ENCODE measurements around the gene ADSL. TPM values are rescaled to one million over a fixed set of nuclear protein-coding genes. Genes with fewer than 3 reads are reported as not detected.

Gene ADSL
- 100 to 1,000 TPM in 1 of 4 donors, 10 to 100 TPM in 3; 81.0 to 101 (median 87.2) TPM for total RNA-seq

- ATAC-seq, result peak; percentile 98
- peak within 1 kb of the TSS; percentile 10 to 95 (median 90) for H3K27ac ChIP-seq
- peaks cover 2 to 31% (median 15%) of the 10 kb centered on the region in 3 donors for H3K4me1 ChIP-seq
- H3K9me3 ChIP-seq, result no peaks in the 10 kb centered on the region
- peaks cover 0 to 32% of the 10 kb centered on the region in 2 donors for H3K36me3 ChIP-seq
- TF ChIP-seq EP300 (IDR thresholded peaks at IDR 0.05), result no peak
- peak in 2 of 4 experiments; percentile 30 to 32 for TF ChIP-seq CTCF (IDR thresholded peaks at IDR 0.05)
- TF ChIP-seq POLR2AphosphoS5 (IDR thresholded peaks at IDR 0.05), result peak; percentile 97
- peak; percentile 84 to 85 for TF ChIP-seq POLR2A (IDR thresholded peaks at IDR 0.05)
- WGBS, 2 donors (ENCODE audit: low coverage in 1 of 2), result 0% methylated on average over 9 to 10 of the region's 65 CpGs
- peak within 1 kb of the TSS; percentile 42 to 77 for H3K4me3 ChIP-seq
- no peaks in the 10 kb centered on the region for H3K27me3 ChIP-seq
These were observed at the start of gene ADSL for GRCh38 chr22:40346185-40347118. TSS of gene ADSL (plus strand) at chr22:40346500. CDS start at chr22:40346559, 59 bp downstream.

GRCh38 chr22:40300316-40300715 lies 46.0 kb upstream of the ADSL start:
- Histone ChIP-seq H3K27ac (no peak overlapping the region), H3K4me1 (peaks cover 0 to 12% (median 0%) of the 10 kb centered on the region in 3 donors), H3K27me3 (no peaks in the 10 kb centered on the region), H3K36me3 (peaks cover 0 to 75% of the 10 kb centered on the region in 2 donors), H3K4me3 (no peak overlapping the region), H3K9me3 (no peaks in the 10 kb centered on the region)
- no peak for TF ChIP-seq POLR2A (IDR thresholded peaks at IDR 0.05)
- no peak for TF ChIP-seq CTCF (IDR thresholded peaks at IDR 0.05)
- TF ChIP-seq EP300 (IDR thresholded peaks at IDR 0.05), result no peak
- TF ChIP-seq POLR2AphosphoS5 (IDR thresholded peaks at IDR 0.05), result no peak
- no peak for ATAC-seq

- Histone ChIP-seq H3K9me3 (no peaks in the 10 kb centered on the region), H3K4me3 (no peak overlapping the region), H3K27me3 (no peaks in the 10 kb centered on the region), H3K4me1 (peaks cover 0 to 18% (median 0%) of the 10 kb centered on the region in 3 donors), H3K27ac (no peak overlapping the region), H3K36me3 (peaks cover 0 to 75% of the 10 kb centered on the region in 2 donors)
- ATAC-seq, result no peak
- TF ChIP-seq POLR2A (IDR thresholded peaks at IDR 0.05) (no peak), POLR2AphosphoS5 (IDR thresholded peaks at IDR 0.05) (no peak), EP300 (IDR thresholded peaks at IDR 0.05) (no peak), CTCF (IDR thresholded peaks at IDR 0.05) (no peak)
- 80 to 95% methylated on average over 1 to 4 of the region's 11 CpGs for WGBS, 2 donors (ENCODE audit: low coverage in 1 of 2)
These were observed 45.2 kb upstream of the ADSL start for GRCh38 chr22:40300884-40301672.

- Histone ChIP-seq H3K36me3 (peaks cover 0 to 68% of the 10 kb centered on the region in 2 donors), H3K9me3 (no peaks in the 10 kb centered on the region), H3K27me3 (no peaks in the 10 kb centered on the region), H3K27ac (no peak overlapping the region), H3K4me3 (no peak overlapping the region), H3K4me1 (peaks cover 4 to 29% (median 7%) of the 10 kb centered on the region in 3 donors)
- WGBS, 2 donors (ENCODE audit: low coverage in 1 of 2), result 91 to 98% methylated on average over 6 to 7 of the region's 11 CpGs
- ATAC-seq, result no peak
- TF ChIP-seq EP300 (IDR thresholded peaks at IDR 0.05), result no peak
- TF ChIP-seq POLR2AphosphoS5 (IDR thresholded peaks at IDR 0.05), result no peak
- no peak for TF ChIP-seq POLR2A (IDR thresholded peaks at IDR 0.05)
These were observed 44.2 kb upstream of the ADSL start for GRCh38 chr22:40302149-40302548.

GRCh38 chr22:40305625-40306024 lies 40.7 kb upstream of the ADSL start:
- no peak for ATAC-seq
- H3K9me3 ChIP-seq, result no peaks in the 10 kb centered on the region
- no peak overlapping the region for H3K4me3 ChIP-seq
- H3K27me3 ChIP-seq, result no peaks in the 10 kb centered on the region
- WGBS, 2 donors (ENCODE audit: low coverage in 1 of 2), result 80 to 93% methylated on average over 2 to 3 of the region's 5 CpGs
- peak overlapping the region in 2 of 4 donors; percentile 77 to 81 for H3K27ac ChIP-seq
- peaks cover 0 to 63% of the 10 kb centered on the region in 2 donors for H3K36me3 ChIP-seq
- TF ChIP-seq EP300 (IDR thresholded peaks at IDR 0.05), result no peak
- TF ChIP-seq CTCF (IDR thresholded peaks at IDR 0.05), result no peak
- H3K4me1 ChIP-seq, result peaks cover 17 to 51% (median 33%) of the 10 kb centered on the region in 3 donors
